Measurements from ENCODE around the gene APBB2.

Gene APBB2

DNA sequence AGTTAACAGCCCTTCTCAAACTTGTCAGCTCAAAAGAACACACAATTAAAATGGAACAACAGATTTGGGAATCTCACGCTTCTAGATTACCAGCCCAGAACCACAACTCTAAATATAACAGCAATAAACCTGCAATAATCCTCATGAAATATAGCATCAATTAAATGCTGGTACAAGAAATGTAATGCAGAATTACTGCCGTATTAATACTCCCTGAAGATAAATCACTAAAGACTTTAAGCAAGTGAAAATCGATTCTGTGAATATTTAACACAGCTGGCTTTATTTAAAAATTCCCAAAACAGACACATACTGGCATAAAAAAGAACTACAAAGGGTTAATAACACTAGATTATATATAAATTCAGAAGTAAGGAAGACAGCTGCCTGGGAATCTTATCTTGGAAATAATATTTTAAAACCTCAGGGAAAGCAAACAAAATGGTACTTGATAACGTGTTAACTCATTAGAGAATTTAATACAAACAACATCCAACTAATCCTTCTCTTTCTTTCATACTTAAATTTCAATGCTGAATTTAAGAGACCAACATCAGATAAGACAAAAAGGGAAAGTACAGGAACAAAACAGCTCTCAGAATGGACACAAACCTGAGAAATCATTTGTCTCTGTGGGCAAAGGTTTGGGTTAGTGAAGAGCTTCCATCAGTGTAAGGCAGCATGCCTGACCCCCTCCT, 34.7 kb downstream of the APBB2 start:
- no peak for DNase-seq (ENCODE audit: extremely low spot score)
- CTCF ChIA-PET = interaction anchor here (0.8 to 1.5 kb wide), 3 partner anchors 10 to 201 kb away, joined by 3 to 4 read pairs (median 3); no protein-coding TSS in a partner anchor
- TF ChIP-seq, protein P1, sequence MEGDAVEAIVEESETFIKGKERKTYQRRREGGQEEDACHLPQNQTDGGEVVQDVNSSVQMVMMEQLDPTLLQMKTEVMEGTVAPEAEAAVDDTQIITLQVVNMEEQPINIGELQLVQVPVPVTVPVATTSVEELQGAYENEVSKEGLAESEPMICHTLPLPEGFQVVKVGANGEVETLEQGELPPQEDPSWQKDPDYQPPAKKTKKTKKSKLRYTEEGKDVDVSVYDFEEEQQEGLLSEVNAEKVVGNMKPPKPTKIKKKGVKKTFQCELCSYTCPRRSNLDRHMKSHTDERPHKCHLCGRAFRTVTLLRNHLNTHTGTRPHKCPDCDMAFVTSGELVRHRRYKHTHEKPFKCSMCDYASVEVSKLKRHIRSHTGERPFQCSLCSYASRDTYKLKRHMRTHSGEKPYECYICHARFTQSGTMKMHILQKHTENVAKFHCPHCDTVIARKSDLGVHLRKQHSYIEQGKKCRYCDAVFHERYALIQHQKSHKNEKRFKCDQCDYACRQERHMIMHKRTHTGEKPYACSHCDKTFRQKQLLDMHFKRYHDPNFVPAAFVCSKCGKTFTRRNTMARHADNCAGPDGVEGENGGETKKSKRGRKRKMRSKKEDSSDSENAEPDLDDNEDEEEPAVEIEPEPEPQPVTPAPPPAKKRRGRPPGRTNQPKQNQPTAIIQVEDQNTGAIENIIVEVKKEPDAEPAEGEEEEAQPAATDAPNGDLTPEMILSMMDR (IDR thresholded peaks at IDR 0.05; ENCODE audit: control extremely low read depth, extremely low read depth, low read depth, missing control alignments) = no peak
- POLR2A ChIA-PET = interaction anchor here (0.6 kb wide), 1 partner anchor 34 kb away, joined by 4 read pairs; no protein-coding TSS in a partner anchor

DNA sequence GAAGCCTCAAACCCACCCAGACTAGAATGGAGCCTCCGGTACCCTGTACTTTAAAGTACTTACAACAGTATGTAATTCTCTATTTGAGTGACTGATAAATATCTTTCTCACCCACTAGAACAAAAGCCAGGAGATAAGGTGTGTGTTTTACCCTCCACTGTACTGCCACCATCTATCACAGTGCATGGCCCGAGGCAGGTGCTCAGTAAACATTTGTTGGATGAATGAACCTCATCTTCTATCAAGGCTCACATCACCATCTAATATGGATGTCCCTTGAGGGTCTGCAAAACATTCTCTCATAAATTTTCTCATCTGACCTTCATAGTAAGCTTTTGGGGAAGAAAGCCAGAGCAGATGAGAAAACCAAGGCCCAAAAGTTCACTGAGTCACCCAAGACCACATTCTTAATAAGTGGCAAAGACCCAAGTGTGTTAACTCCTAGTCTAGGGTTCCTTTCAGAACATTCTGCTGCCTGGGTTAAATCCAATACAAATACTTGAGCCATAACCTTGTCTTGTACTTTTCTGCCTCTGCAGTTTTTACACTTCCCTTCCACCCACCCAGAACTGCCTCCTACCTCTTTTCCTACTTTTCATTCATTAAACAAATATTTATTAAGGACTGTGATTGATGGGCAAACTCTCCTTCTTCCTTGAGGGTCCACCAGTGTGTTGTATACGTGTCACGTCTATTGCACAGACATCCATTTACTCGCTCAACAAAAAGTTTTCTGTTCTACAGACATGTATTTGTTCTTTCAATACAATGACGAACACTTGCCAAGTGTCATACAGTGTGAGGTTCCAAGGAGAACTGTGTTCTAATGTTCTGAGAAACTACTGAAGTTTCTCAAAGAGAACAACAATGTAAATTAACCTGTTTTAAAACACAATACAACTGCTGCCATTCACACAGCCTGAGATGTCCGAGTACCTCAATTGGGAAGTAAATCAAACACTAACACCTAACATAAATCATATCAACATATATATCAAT, 35.7 kb downstream of the APBB2 start:
- POLR2A ChIA-PET = no interaction called here

DNA sequence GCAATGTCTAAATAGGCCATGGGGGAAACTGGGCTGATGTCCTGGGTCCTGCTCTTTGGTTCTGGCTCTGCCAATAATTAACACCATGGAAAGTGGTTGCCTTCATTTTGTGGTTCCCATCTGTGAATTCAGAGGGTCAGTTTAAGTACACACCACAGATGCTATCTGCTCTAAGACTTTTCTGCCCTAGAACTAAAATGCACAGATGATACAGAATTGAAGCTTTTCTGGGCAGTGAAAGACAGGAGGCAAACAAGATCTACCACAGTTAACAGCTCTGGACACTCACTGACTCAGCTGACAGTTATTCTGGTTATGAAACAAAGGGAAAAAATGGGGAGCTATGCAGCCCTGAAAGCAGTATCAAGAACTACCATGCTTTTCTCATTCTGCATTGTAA, 37.3 kb downstream of the APBB2 start:
- POLR2A ChIA-PET = no interaction called here
- no peak for DNase-seq (ENCODE audit: extremely low spot score)

More for the DNA sequence above, 35.7 kb downstream of the APBB2 start:
- TF ChIP-seq, protein P1 (IDR thresholded peaks at IDR 0.05; ENCODE audit: control extremely low read depth, extremely low read depth, low read depth, missing control alignments) = no peak
- DNase-seq (ENCODE audit: extremely low spot score) = no peak
- CTCF ChIA-PET = interaction anchor here (0.9 kb wide), 1 partner anchor 16 kb away, joined by 3 read pairs; no protein-coding TSS in a partner anchor

DNA sequence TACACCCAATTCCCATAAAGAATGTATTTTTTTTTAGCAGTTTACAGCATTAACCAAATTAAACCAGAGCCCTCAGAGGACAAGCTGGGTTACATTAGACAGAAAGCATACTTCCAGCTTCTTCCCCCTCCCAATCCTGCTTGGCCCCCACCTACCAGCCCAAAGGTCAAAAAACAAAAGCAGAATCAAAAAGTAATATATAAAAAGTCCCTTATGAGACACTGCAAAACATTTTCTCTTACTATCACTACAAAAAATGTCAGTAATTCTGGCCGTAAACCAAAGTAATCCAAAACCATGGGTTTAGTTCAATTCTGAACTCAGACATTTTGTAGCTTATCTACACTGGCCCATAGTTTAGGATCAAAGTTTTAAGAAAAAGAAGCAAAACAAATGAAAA, 38.0 kb downstream of the APBB2 start:
- CTCF ChIA-PET = interaction anchor here (1.2 to 1.5 kb wide), 2 partner anchors 16 to 36 kb away, joined by 3 to 4 read pairs; no protein-coding TSS in a partner anchor
- no peak for DNase-seq (ENCODE audit: extremely low spot score)
- TF ChIP-seq, protein P1 (IDR thresholded peaks at IDR 0.05; ENCODE audit: control extremely low read depth, extremely low read depth, low read depth, missing control alignments) = no peak
- POLR2A ChIA-PET = no interaction called here

More for the DNA sequence above, 37.3 kb downstream of the APBB2 start:
- CTCF ChIA-PET = interaction anchor here (1.2 to 1.5 kb wide), 2 partner anchors 16 to 35 kb away, joined by 3 to 4 read pairs; no protein-coding TSS in a partner anchor
- TF ChIP-seq, protein P1 (IDR thresholded peaks at IDR 0.05; ENCODE audit: control extremely low read depth, extremely low read depth, low read depth, missing control alignments) = no peak

DNA sequence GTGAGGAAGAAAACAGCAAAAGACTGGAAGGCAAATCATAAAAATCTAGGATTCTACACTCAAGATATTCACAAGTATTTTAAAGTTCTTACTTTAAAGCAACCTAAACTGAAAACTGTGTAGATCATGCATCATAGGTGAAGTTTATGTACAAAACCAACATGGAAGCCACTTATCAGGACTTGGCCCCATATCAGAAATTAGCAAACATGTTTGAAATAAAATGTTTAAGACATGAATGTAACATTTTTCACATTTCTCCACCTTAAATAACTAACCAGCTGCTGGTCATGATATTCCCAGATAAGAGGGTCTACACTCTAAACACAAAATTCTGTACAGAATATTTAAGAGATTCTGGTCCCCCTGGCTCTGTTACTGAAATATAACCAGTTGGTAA, 38.5 kb downstream of the APBB2 start:
- CTCF ChIA-PET = no interaction called here
- no peak for DNase-seq (ENCODE audit: extremely low spot score)
- POLR2A ChIA-PET = no interaction called here
- TF ChIP-seq, protein P1 (IDR thresholded peaks at IDR 0.05; ENCODE audit: control extremely low read depth, extremely low read depth, low read depth, missing control alignments) = no peak

DNA sequence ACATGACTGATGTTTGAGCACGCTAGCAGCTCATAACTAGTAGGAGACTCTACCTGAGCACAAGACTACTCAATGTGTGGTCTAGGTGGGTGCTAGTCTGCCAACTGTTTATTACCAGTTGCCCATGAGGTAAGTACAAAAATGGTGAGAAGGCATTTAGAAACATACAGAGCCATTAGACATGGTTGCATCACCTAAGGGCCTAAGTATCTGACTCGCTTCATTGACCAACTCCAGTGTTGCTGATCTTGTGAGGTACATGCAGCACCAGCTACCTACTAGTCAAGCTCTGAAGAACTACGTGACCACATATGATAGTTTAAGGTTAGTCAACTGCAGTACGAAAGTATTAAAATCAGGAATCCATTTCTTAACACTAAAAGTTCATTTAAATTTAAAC, 39.9 kb downstream of the APBB2 start:
- TF ChIP-seq, protein P1 (IDR thresholded peaks at IDR 0.05; ENCODE audit: control extremely low read depth, extremely low read depth, low read depth, missing control alignments) = no peak
- ChIA-PET POLR2A (no interaction called here), CTCF (interaction anchor here (1.0 kb wide), 2 partner anchors 12 to 198 kb away, joined by 3 read pairs; no protein-coding TSS in a partner anchor)
- DNase-seq (ENCODE audit: extremely low spot score) = no peak

All from GM10248 (cell line).